Right lobe of liver (tissue), 4 donors: ENCODE results near the gene RPS6KC1.

ENCODE experiments used
- CTCF ChIP-seq, 4 donors: fragments of 200-600 bp in 3 of 4; fragments of 450-650 bp in 1 of 4; IDR thresholded peaks; one replicate each; pipeline versions ENCODE4 v1.5.1 to v1.8.0; 2016 to 2022; ENCODE audit warnings: antibody characterized with exemption in 4 of 4, mild to moderate bottlenecking in 2 of 4
- POLR2A ChIP-seq: fragments of 450-650 bp; IDR thresholded peaks from one replicate; pipeline ENCODE4 v1.6.1; 2017; ENCODE audit warnings: antibody characterized with exemption, mild to moderate bottlenecking
- donor health status: DM: no; HTN: no; CAD: no.
- donor health status: DM: no; HTN: no; CAD: no.
- donor health status: DM: no; HTN: yes; CAD: no.

GRCh38 chr1:213138892-213139291 lies 87.9 kb downstream of the RPS6KC1 start:
- TF ChIP-seq CTCF (IDR thresholded peaks at IDR 0.05) (no peak), POLR2A (no peak)
